Fibroblast of villous mesenchyme (primary cell): ENCODE data around the gene PRND. TPM values are rescaled to one million over a fixed set of nuclear protein-coding genes. Genes with fewer than 3 reads are reported as not detected.
"Not testable (repeated sequence)": the region's sequence is repeated elsewhere in the genome, so short reads cannot be mapped to it uniquely, and the experiment has no call there.

Experiments used
- DNase-seq: peaks from one replicate; pipeline ENCODE4 v3.0.0-alpha.2; 2010; ENCODE audit warnings: low read depth
- H3K4me3 ChIP-seq: 2 replicates; pipeline ENCODE4 v1.5.1; 2011; ENCODE audit warnings: low read depth, mild to moderate bottlenecking, low read length
- total RNA-seq: library from RNA; depleted of rRNA; stranded (reverse); fragments of >200 nt; gene quantifications from 2 replicates; pipeline ENCODE4 v1.2.3, GENCODE V29; 2012
- TF ChIP-seq, protein P1 (sequence below): IDR thresholded peaks from 2 replicates; pipeline ENCODE4 v1.5.1; 2012; ENCODE audit warnings: low read depth, mild to moderate bottlenecking, low read length; ENCODE audit not compliant: insufficient read depth

PRND gene
- total RNA-seq, 1 donor = not detected

DNA sequence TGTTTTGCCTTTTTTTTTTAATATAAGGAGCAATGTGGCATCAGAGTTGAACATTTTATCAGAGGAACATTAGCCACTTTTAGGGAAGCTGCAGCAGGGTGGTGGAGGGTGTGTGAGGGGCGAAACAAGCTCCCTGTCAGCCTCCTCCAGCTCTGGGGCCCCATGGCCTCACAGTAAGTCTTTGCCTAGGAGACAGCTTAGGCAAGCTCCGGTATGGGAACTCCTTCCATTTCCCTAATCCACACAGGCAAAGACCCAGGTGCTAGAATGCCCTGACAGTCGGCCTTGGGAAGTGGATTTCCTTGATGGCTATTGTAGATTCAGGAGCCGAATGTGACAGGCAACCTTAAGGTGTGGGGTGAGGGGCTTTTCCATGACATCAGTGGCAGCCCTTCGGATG lies 862 bp downstream of the PRND start:
- TF ChIP-seq, protein P1, sequence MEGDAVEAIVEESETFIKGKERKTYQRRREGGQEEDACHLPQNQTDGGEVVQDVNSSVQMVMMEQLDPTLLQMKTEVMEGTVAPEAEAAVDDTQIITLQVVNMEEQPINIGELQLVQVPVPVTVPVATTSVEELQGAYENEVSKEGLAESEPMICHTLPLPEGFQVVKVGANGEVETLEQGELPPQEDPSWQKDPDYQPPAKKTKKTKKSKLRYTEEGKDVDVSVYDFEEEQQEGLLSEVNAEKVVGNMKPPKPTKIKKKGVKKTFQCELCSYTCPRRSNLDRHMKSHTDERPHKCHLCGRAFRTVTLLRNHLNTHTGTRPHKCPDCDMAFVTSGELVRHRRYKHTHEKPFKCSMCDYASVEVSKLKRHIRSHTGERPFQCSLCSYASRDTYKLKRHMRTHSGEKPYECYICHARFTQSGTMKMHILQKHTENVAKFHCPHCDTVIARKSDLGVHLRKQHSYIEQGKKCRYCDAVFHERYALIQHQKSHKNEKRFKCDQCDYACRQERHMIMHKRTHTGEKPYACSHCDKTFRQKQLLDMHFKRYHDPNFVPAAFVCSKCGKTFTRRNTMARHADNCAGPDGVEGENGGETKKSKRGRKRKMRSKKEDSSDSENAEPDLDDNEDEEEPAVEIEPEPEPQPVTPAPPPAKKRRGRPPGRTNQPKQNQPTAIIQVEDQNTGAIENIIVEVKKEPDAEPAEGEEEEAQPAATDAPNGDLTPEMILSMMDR = no peak
- H3K4me3 ChIP-seq = no peak overlapping the region
- DNase-seq = no peak

DNA sequence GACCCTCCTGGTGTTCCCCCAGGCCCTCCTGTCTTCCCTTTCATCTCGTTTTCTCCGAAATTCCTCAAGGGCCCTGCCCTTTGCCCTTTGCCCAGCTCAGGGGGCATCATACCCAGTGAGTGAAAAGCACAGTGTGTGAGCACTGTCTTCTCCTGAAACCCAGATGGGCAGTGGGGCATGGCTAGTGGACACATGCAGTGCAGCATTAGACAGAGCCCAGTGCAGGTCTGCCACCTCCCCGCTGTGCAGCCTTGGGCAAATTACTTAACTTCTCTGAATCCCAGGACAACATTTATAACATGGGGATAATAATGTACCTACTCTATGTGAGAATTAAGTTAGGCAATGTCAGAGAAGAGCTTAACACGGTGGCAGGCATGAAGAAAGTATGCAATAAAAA lies 1.3 kb downstream of the PRND start:
- TF ChIP-seq, protein P1 = no peak
- H3K4me3 ChIP-seq = no peak overlapping the region
- DNase-seq = no peak

DNA sequence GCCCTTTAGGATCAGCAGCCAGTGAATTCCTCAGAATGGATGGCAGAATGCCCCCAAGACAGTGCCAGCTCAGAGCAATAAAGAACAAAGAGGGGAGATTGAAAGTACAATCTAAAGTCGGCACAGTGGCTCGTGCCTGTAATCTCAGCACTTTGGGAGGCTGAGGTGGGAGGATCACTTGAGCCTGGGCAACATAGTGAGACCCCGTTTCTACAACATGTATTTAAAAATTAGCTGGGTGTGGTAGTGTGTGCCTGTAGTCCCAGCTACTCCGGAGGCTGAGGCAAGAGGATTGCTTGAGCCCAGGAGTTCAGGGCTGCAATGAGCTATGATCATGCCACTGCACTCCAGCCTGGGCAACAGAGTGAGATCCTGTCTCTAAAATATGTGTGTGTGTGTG lies 1.8 kb downstream of the PRND start:
- not testable (repeated sequence) for DNase-seq, H3K4me3 ChIP-seq

DNA sequence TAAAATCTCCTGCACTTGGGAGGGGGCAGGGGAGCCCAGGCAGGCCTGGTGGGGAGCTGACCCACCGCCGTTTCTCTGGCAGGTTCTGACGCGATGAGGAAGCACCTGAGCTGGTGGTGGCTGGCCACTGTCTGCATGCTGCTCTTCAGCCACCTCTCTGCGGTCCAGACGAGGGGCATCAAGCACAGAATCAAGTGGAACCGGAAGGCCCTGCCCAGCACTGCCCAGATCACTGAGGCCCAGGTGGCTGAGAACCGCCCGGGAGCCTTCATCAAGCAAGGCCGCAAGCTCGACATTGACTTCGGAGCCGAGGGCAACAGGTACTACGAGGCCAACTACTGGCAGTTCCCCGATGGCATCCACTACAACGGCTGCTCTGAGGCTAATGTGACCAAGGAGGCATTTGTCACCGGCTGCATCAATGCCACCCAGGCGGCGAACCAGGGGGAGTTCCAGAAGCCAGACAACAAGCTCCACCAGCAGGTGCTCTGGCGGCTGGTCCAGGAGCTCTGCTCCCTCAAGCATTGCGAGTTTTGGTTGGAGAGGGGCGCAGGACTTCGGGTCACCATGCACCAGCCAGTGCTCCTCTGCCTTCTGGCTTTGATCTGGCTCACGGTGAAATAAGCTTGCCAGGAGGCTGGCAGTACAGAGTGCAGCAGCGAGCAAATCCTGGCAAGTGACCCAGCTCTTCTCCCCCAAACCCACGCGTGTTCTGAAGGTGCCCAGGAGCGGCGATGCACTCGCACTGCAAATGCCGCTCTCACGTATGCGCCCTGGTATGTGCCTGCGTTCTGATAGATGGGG lies 3.0 kb downstream of the PRND start:
- no peak overlapping the region for H3K4me3 ChIP-seq
- TF ChIP-seq, protein P1 = no peak
- DNase-seq = no peak

DNA sequence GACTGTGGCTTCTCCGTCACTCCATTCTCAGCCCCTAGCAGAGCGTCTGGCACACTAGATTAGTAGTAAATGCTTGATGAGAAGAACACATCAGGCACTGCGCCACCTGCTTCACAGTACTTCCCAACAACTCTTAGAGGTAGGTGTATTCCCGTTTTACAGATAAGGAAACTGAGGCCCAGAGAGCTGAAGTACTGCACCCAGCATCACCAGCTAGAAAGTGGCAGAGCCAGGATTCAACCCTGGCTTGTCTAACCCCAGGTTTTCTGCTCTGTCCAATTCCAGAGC lies 3.5 kb downstream of the PRND start:
- DNase-seq = no peak
- TF ChIP-seq, protein P1 = no peak
- no peak overlapping the region for H3K4me3 ChIP-seq

DNA sequence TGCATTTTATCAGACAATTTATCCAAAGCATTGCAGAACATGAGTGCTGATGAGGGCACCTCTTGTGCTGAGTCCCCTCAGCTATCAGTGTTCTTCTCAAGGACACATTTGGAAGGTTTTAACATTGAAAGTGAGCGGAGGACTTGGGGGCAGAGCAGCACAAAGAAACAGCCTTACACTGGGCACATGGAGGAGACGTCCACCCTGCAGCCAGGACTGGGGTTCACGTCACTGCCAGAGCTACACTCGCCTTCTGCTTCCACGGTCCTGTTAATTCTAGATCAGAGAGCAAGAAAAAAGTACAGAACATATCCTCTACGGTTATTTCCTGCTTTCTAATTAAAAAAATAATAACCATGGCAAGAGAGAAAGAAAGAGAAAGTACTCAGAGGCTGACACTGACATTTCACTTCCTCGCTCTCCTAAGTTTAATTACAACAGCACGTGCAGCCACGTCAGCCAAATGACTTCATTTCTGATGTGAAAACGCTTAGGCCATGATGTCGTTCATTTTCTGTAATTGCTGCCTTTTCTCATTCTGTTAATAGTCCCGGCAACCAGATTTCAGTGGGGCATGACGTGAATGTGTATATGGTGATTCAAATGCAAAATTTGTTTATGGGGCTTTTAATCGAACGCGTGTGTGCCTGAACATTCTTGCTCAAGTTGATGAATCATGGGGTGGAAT lies 5.1 kb downstream of the PRND start:
- TF ChIP-seq, protein P1 = no peak
- peak; percentile 82 for DNase-seq

DNA sequence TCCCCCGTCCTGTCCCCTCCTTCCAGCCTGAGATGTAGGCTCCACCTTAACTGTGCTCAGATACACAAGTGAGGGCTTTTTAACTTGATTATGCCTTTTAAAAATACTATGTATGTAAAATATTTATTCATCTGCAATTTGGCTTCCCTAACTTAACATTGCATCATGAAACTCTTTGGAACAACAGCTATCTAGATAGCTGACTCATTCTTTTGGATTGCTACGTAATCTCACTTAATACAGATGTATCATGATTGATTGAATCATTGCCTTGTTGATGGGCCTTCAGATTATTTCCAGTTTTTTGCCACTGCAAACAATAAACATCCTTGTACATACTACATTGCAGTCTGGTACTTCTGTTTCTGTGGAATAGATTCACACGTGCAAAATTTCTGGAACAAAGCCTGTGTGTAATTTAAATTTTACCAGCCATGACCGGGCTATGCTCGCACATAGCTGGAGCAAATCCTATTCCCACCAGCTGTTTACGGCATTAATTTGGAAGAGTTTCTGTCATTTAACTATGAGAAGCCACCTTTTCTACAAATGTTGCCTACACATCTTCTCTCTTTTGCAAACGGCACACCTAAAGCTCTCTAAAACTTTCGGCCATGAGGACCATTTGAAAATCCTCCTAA lies 6.5 kb downstream of the PRND start:
- TF ChIP-seq, protein P1 = no peak
- H3K4me3 ChIP-seq = no peak overlapping the region
- peak; percentile 29 for DNase-seq

More for the DNA sequence above, 5.1 kb downstream of the PRND start:
- no peak overlapping the region for H3K4me3 ChIP-seq
